A549 (cell line): ENCODE results near the gene USP4. TPM values are rescaled to one million over a fixed set of nuclear protein-coding genes. Genes with fewer than 3 reads are reported as not detected.

Experiments used
- ATAC-seq, 2 experiments: fragments of 200-7000 bp in 1 of 2; fragments of >200 bp in 1 of 2; cut with Nextera tagmentation in 1 of 2; cut with Tn5 transposase in 1 of 2; 3 replicates each; pipeline versions ENCODE4 v1.8.0 to v1.9.1; 2018 to 2020; ENCODE audit warnings: mild to moderate bottlenecking in 1 of 2, moderate library complexity in 1 of 2
- CTCF ChIA-PET: fragments of 300-600 bp; sonication (Branson Sonifier 250); formaldehyde crosslinking; extraction: SDS; loops from one replicate; lab custom pipeline; 2021; ENCODE audit warnings: antibody characterized with exemption, inconsistent platforms; lab: Yijun Ruan, JAX
- POLR2A ChIA-PET: fragments of 350-600 bp; formaldehyde crosslinking; extraction: SDS; loops from one replicate; lab custom pipeline; 2021; ENCODE audit warnings: antibody characterized with exemption, inconsistent platforms; lab: Yijun Ruan, JAX
- DNase-seq, 2 experiments: peaks; one replicate each; pipeline versions ENCODE4 v3.0.0 to v3.0.0-alpha.2; 2011 to 2016; ENCODE audit warnings: low read depth in 1 of 2, low spot score in 1 of 2
- FAIRE-seq: peaks from 2 replicates; lab custom pipeline; 2011; peaks lifted over from hg19 to GRCh38; lab: Jason Lieb, UNC
- H3K27ac ChIP-seq, 2 experiments: fragments of >200 bp; sonication (Bioruptor Twin); formaldehyde crosslinking; 3 replicates each; pipeline ENCODE4 v1.5.1; 2016 to 2017
- H3K4me1 ChIP-seq: fragments of >200 bp; sonication (Bioruptor Twin); formaldehyde crosslinking; 3 replicates; pipeline ENCODE4 v1.6.1; 2016
- H3K4me2 ChIP-seq: fragments of >200 bp; sonication (Bioruptor Twin); formaldehyde crosslinking; 3 replicates; pipeline ENCODE4 v1.6.1; 2016
- H3K4me3 ChIP-seq: fragments of >200 bp; sonication (Bioruptor Twin); formaldehyde crosslinking; 3 replicates; pipeline ENCODE4 v1.5.1; 2016
- H3K9me3 ChIP-seq: fragments of >200 bp; sonication (Bioruptor Twin); formaldehyde crosslinking; 3 replicates; pipeline ENCODE4 v1.6.1; 2016
- CEBPB ChIP-seq, 2 experiments: fragments of >200 bp in 1 of 2; sonication (Bioruptor Twin) in 1 of 2; formaldehyde crosslinking in 1 of 2; IDR thresholded peaks; 2 replicates each; pipeline ENCODE4 v1.6.1; 2012 to 2016
- CHD2 ChIP-seq: fragments of 150-350 bp; IDR thresholded peaks from 2 replicates; pipeline ENCODE4 v1.6.1; 2014; ENCODE audit warnings: low read length; ENCODE audit not compliant: partially characterized antibody
- EHF ChIP-seq: fragments of 250-450 bp; sonication (Bioruptor Pico); IDR thresholded peaks from 2 replicates; pipeline ENCODE4 v1.5.0; 2020; ENCODE audit warnings: mild to moderate bottlenecking
- FOSL2 ChIP-seq, 2 experiments: fragments of 450-650 bp in 1 of 2; fragments of >200 bp in 1 of 2; sonication (Bioruptor Twin) in 1 of 2; formaldehyde crosslinking; IDR thresholded peaks; 2 replicates each; pipeline versions ENCODE4 v1.5.0 to v1.6.1; 2016 to 2020; ENCODE audit warnings: mild to moderate bottlenecking in 1 of 2, moderate library complexity in 1 of 2
- FOXS1 ChIP-seq: fragments of 250-450 bp; sonication (Bioruptor Pico); IDR thresholded peaks from 2 replicates; pipeline ENCODE4 v1.5.0; 2020; ENCODE audit warnings: mild to moderate bottlenecking, moderate library complexity
- HEYL ChIP-seq: fragments of 250-450 bp; sonication (Bioruptor Pico); IDR thresholded peaks from 2 replicates; pipeline ENCODE4 v1.8.0; 2021; ENCODE audit warnings: mild to moderate bottlenecking, moderate library complexity
- HOXA7 ChIP-seq: fragments of 250-450 bp; sonication (Bioruptor Pico); IDR thresholded peaks from 2 replicates; pipeline ENCODE4 v1.5.0; 2020; ENCODE audit warnings: mild to moderate bottlenecking, moderate library complexity
- HOXB13 ChIP-seq: fragments of 250-450 bp; sonication (Bioruptor Pico); IDR thresholded peaks from 2 replicates; pipeline ENCODE4 v1.5.0; 2020; ENCODE audit warnings: low read depth, mild to moderate bottlenecking, moderate library complexity
- JUN ChIP-seq, 2 experiments: fragments of >200 bp; sonication (Bioruptor Twin); formaldehyde crosslinking; IDR thresholded peaks; 2 replicates in 1 of 2; 3 replicates in 1 of 2; pipeline ENCODE4 v1.6.1; 2016 to 2017
- JUNB ChIP-seq: fragments of >200 bp; sonication (Bioruptor Twin); formaldehyde crosslinking; IDR thresholded peaks from 2 replicates; pipeline ENCODE4 v1.6.1; 2016
- KDM1A ChIP-seq: fragments of 200-600 bp; sonication (generic); IDR thresholded peaks from 2 replicates; pipeline ENCODE4 v1.6.1; 2016; ENCODE audit warnings: low read depth, mild to moderate bottlenecking
- MAFK ChIP-seq: fragments of 450-650 bp; IDR thresholded peaks from 2 replicates; pipeline ENCODE4 v1.6.1; 2014; ENCODE audit not compliant: partially characterized antibody
- MAZ ChIP-seq: fragments of 150-350 bp; IDR thresholded peaks from 2 replicates; pipeline ENCODE4 v1.6.1; 2014; ENCODE audit warnings: antibody characterized with exemption, low read depth, low read length, borderline replicate concordance
- NFE2L2 ChIP-seq: fragments of 150-350 bp; conservative IDR thresholded peaks from 2 replicates; pipeline ENCODE4 v1.6.1; 2014; ENCODE audit warnings: low read length
- NPAS2 ChIP-seq: fragments of 250-450 bp; sonication (Bioruptor Pico); IDR thresholded peaks from 2 replicates; pipeline ENCODE4 v1.8.0; 2022; ENCODE audit warnings: mild to moderate bottlenecking, moderate library complexity, borderline replicate concordance
- NR3C1 ChIP-seq: fragments of >200 bp; sonication (Bioruptor Twin); formaldehyde crosslinking; IDR thresholded peaks from 3 replicates; pipeline ENCODE4 v1.6.1; 2017
- PHF8 ChIP-seq: fragments of 200-600 bp; sonication (generic); IDR thresholded peaks from 2 replicates; pipeline ENCODE4 v1.6.1; 2016; ENCODE audit warnings: low read depth, mild to moderate bottlenecking, antibody characterized with exemption, moderate library complexity, borderline replicate concordance
- POLR2A ChIP-seq: IDR thresholded peaks from 2 replicates; pipeline ENCODE4 v1.6.1; 2012; ENCODE audit warnings: mild to moderate bottlenecking, low read length
- POLR2AphosphoS2 ChIP-seq: conservative IDR thresholded peaks from 2 replicates; pipeline ENCODE4 v1.6.1; 2012; ENCODE audit warnings: low read length, improper control_type of control experiment, inconsistent platforms
- RARB ChIP-seq: fragments of 250-450 bp; sonication (Bioruptor Pico); IDR thresholded peaks from 2 replicates; pipeline ENCODE4 v1.8.0; 2021; ENCODE audit warnings: mild to moderate bottlenecking, moderate library complexity
- RFX5 ChIP-seq: fragments of 450-650 bp; IDR thresholded peaks from 2 replicates; pipeline ENCODE4 v1.7.1; 2014; ENCODE audit warnings: antibody characterized with exemption, mild to moderate bottlenecking, moderate library complexity
- SMC3 ChIP-seq: fragments of >200 bp; sonication (Bioruptor Twin); formaldehyde crosslinking; IDR thresholded peaks from 3 replicates; pipeline ENCODE4 v1.6.1; 2018; ENCODE audit warnings: inconsistent platforms
- TFCP2L1 ChIP-seq: fragments of 250-450 bp; sonication (Bioruptor Pico); IDR thresholded peaks from 2 replicates; pipeline ENCODE4 v1.5.0; 2021; ENCODE audit warnings: mild to moderate bottlenecking
- TP53 ChIP-seq: fragments of 250-450 bp; sonication (Bioruptor Pico); IDR thresholded peaks from 2 replicates; pipeline ENCODE4 v1.5.0; 2021; ENCODE audit warnings: mild to moderate bottlenecking, moderate library complexity
- ZC3H11A ChIP-seq: fragments of 450-650 bp; IDR thresholded peaks from 2 replicates; pipeline ENCODE4 v1.6.1; 2014; ENCODE audit warnings: antibody characterized with exemption, mild to moderate bottlenecking
- ZFP36 ChIP-seq: fragments of 450-650 bp; IDR thresholded peaks from 2 replicates; pipeline ENCODE4 v1.6.1; 2014; ENCODE audit warnings: borderline replicate concordance; ENCODE audit not compliant: partially characterized antibody
- ZNF302 ChIP-seq: fragments of 250-450 bp; sonication (Bioruptor Pico); IDR thresholded peaks from 2 replicates; pipeline ENCODE4 v1.9.0; 2021; ENCODE audit warnings: inconsistent platforms, mild to moderate bottlenecking, moderate library complexity
- WGBS: methylation state at CpG from one replicate; pipeline ENCODE4 v1.1.6; 2017; ENCODE audit errors: missing lambda C conversion rate; 5-methylcytosine and 5-hydroxymethylcytosine counted together
- polyA plus RNA-seq, 4 experiments: library from polyadenylated mRNA; depleted of rRNA in 3 of 4; stranded (reverse); fragments of >200 nt; fragmentation: RNase III in 1 of 4; extraction: RNeasy Plus Mini Kit Qiagen cat#74134 plus additional on column Dnase treatment in 1 of 4; gene quantifications; 2 replicates in 3 of 4; 3 replicates in 1 of 4; pipeline ENCODE4 v1.2.3, GENCODE V29; 2011 to 2017
- TF ChIP-seq, protein P1 (sequence below): fragments of 250-450 bp; sonication (Bioruptor Pico); IDR thresholded peaks from 2 replicates; pipeline ENCODE4 v1.5.0; 2020; ENCODE audit warnings: low read depth, mild to moderate bottlenecking, moderate library complexity
- TF ChIP-seq, protein P2 (sequence below): fragments of 450-650 bp; IDR thresholded peaks from 2 replicates; pipeline ENCODE4 v1.6.1; 2014; ENCODE audit warnings: antibody characterized with exemption
- TF ChIP-seq, protein P3 (sequence below): fragments of >200 bp; sonication (Bioruptor Twin); formaldehyde crosslinking; IDR thresholded peaks from 3 replicates; pipeline ENCODE4 v1.6.1; 2016
- TF ChIP-seq, protein P4 (sequence below): fragments of 250-450 bp; sonication (Bioruptor Pico); IDR thresholded peaks from 2 replicates; pipeline ENCODE4 v1.5.0; 2021; ENCODE audit warnings: mild to moderate bottlenecking, moderate library complexity, borderline replicate concordance
- TF ChIP-seq, protein P5 (sequence below): fragments of 150-350 bp; IDR thresholded peaks from 2 replicates; pipeline ENCODE4 v1.6.1; 2014; ENCODE audit warnings: low read depth, mild to moderate bottlenecking, low read length
- TF ChIP-seq, protein P6 (sequence below): IDR thresholded peaks from 2 replicates; pipeline ENCODE4 v1.6.1; 2012; ENCODE audit warnings: low read depth, borderline replicate concordance

USP4 gene
- polyA plus RNA-seq, 2 of the 4 experiments (the other 2 are of a cell fraction) = 12.9 to 23.7 TPM

DNA sequence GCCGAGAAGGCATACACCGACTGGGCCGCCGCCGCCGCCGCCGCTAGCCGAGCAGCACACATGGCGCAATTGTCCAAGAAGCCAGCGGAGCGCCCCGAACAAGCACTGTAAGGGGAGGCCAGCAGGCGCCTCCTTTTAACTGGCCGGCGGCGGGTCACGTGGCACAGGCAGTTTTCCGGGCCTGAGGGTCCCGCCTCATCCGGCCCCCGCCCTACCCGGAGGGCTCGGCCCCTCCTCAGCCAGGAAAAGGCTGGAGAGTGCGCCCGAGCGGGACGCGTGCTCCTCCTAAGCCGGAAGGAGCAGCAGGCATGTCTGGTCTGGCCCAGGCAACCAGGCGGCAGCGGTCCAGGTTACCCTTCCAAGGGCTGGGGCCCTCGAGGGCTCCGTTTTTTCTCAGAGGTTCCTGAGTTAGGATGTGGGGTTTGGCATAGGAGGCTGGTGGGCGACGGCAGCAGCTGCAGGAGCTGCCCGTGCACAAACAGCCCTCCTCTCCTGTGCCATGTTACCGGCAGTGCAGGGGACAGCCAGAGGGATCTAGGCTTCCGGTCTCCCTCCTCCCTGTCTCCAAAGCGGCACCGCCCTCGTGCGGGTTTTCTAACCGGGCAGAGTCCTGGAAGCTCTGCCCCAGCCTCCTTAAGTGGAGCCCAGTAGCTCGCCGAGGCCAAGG, 18.5 kb upstream of the USP4 start, which contains the start of gene GPX1:
Gene GPX1, minus strand, starts transcription at position 137 of the 667 bp plus-strand sequence. Its CDS starts 75 bp downstream, at position 62.
- DNase-seq (peak; percentile 77 to 93), FAIRE-seq (no peak), ATAC-seq (peak; percentile 91 to 93)
- Histone ChIP-seq H3K27ac (peak within 1 kb of the TSS; percentile 87 to 99), H3K4me3 (peak within 1 kb of the TSS; percentile 67), H3K4me2 (peak within 1 kb of the TSS; percentile 85), H3K4me1 (peaks cover 18% of the 10 kb centered on the region; the same call in 2 of the 3 replicates), H3K9me3 (no peaks in the 10 kb centered on the region)
- POLR2A ChIA-PET = interaction anchor here (0.7 to 2.9 kb wide), 10 partner anchors 12 to 264 kb away, joined by 3 to 17 read pairs (median 4); partner anchors contain the start of genes DAG1, KLHDC8B, NICN1 and QRICH1
- CTCF ChIA-PET = interaction anchor here (1.0 to 1.7 kb wide), 2 partner anchors 15 to 18 kb away, joined by 4 to 6 read pairs; partner anchors contain the start of gene USP4
- WGBS = 0% methylated on average over 8 of the region's 46 CpGs
- TF ChIP-seq POLR2AphosphoS2 = peak; percentile 83; the same call in 1 of the 2 replicates
- no peak for TF ChIP-seq CHD2
- TF ChIP-seq RFX5 = no peak
- TF ChIP-seq NR3C1 = no peak
- 0 out of 2 replicates have a peak, but pooled peaks have one; percentile 21 for TF ChIP-seq FOXS1
- no peak for TF ChIP-seq PHF8
- no peak for TF ChIP-seq RARB (CRISPR knock-in tag)
- no peak for TF ChIP-seq ZNF302 (CRISPR knock-in tag)
- TF ChIP-seq, protein P1, sequence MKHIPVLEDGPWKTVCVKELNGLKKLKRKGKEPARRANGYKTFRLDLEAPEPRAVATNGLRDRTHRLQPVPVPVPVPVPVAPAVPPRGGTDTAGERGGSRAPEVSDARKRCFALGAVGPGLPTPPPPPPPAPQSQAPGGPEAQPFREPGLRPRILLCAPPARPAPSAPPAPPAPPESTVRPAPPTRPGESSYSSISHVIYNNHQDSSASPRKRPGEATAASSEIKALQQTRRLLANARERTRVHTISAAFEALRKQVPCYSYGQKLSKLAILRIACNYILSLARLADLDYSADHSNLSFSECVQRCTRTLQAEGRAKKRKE (CRISPR knock-in tag) = 0 out of 2 replicates have a peak, but pooled peaks have one; percentile 26
- TF ChIP-seq, protein P2, sequence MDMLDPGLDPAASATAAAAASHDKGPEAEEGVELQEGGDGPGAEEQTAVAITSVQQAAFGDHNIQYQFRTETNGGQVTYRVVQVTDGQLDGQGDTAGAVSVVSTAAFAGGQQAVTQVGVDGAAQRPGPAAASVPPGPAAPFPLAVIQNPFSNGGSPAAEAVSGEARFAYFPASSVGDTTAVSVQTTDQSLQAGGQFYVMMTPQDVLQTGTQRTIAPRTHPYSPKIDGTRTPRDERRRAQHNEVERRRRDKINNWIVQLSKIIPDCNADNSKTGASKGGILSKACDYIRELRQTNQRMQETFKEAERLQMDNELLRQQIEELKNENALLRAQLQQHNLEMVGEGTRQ = peak; percentile 93
- TF ChIP-seq TFCP2L1 (CRISPR knock-in tag) = peak; percentile 50; the same call in 1 of the 2 replicates
- TF ChIP-seq MAZ = no peak
- peak; percentile 51; the same call in 1 of the 2 replicates for TF ChIP-seq NPAS2 (CRISPR knock-in tag)
- TF ChIP-seq FOSL2 (IDR thresholded peaks at IDR 0.05) = no peak
- 0 out of 2 replicates have a peak, but pooled peaks have one; percentile 24 for TF ChIP-seq FOSL2 (CRISPR knock-in tag; IDR thresholded peaks at IDR 0.05)
- no peak for TF ChIP-seq HOXA7 (CRISPR knock-in tag)
- TF ChIP-seq SMC3 = no peak
- TF ChIP-seq, protein P3, sequence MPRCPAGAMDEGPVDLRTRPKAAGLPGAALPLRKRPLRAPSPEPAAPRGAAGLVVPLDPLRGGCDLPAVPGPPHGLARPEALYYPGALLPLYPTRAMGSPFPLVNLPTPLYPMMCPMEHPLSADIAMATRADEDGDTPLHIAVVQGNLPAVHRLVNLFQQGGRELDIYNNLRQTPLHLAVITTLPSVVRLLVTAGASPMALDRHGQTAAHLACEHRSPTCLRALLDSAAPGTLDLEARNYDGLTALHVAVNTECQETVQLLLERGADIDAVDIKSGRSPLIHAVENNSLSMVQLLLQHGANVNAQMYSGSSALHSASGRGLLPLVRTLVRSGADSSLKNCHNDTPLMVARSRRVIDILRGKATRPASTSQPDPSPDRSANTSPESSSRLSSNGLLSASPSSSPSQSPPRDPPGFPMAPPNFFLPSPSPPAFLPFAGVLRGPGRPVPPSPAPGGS = peak; percentile 70; the same call in 1 of the 3 replicates
- TF ChIP-seq ZC3H11A = no peak
- TF ChIP-seq, protein P4, sequence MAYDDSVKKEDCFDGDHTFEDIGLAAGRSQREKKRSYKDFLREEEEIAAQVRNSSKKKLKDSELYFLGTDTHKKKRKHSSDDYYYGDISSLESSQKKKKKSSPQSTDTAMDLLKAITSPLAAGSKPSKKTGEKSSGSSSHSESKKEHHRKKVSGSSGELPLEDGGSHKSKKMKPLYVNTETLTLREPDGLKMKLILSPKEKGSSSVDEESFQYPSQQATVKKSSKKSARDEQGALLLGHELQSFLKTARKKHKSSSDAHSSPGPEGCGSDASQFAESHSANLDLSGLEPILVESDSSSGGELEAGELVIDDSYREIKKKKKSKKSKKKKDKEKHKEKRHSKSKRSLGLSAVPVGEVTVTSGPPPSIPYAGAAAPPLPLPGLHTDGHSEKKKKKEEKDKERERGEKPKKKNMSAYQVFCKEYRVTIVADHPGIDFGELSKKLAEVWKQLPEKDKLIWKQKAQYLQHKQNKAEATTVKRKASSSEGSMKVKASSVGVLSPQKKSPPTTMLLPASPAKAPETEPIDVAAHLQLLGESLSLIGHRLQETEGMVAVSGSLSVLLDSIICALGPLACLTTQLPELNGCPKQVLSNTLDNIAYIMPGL (CRISPR knock-in tag) = no peak
- TF ChIP-seq JUN (IDR thresholded peaks at IDR 0.05) = peak in 1 of 2 experiments; percentile 84; a peak in 4 of 5 replicates
- TF ChIP-seq KDM1A = no peak
- TF ChIP-seq HEYL (CRISPR knock-in tag) = no peak
- TF ChIP-seq, protein P5, sequence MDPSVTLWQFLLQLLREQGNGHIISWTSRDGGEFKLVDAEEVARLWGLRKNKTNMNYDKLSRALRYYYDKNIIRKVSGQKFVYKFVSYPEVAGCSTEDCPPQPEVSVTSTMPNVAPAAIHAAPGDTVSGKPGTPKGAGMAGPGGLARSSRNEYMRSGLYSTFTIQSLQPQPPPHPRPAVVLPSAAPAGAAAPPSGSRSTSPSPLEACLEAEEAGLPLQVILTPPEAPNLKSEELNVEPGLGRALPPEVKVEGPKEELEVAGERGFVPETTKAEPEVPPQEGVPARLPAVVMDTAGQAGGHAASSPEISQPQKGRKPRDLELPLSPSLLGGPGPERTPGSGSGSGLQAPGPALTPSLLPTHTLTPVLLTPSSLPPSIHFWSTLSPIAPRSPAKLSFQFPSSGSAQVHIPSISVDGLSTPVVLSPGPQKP = no peak
- no peak for TF ChIP-seq MAFK
- TF ChIP-seq CEBPB (IDR thresholded peaks at IDR 0.05) = 0 out of 4 replicates have a peak, but pooled peaks of 1 of the 2 experiments have one; percentile 40
- peak; percentile 69; the same call in 1 of the 2 replicates for TF ChIP-seq EHF (CRISPR knock-in tag)
- peak; percentile 55; the same call in 1 of the 2 replicates for TF ChIP-seq HOXB13 (CRISPR knock-in tag)
- no peak for TF ChIP-seq NFE2L2
- TF ChIP-seq, protein P6, sequence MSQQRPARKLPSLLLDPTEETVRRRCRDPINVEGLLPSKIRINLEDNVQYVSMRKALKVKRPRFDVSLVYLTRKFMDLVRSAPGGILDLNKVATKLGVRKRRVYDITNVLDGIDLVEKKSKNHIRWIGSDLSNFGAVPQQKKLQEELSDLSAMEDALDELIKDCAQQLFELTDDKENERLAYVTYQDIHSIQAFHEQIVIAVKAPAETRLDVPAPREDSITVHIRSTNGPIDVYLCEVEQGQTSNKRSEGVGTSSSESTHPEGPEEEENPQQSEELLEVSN = peak; percentile 81; the same call in 1 of the 2 replicates
- peak; percentile 85; the same call in 1 of the 2 replicates for TF ChIP-seq TP53 (CRISPR knock-in tag)
- no peak for TF ChIP-seq JUNB
- TF ChIP-seq ZFP36 = no peak
- peak; percentile 57 for TF ChIP-seq POLR2A
